ENCODE data around the gene BLTP3A. TPM values are rescaled to one million over a fixed set of nuclear protein-coding genes. Genes with fewer than 3 reads are reported as not detected.
"Not testable (repeated sequence)": the region's sequence is repeated elsewhere in the genome, so short reads cannot be mapped to it uniquely, and the experiment has no call there.

BLTP3A gene
- total and polyA plus RNA-seq, 2 donors (not counting 1 experiment from before 2014, with no cell fraction given), result 4.1 to 11.3 TPM

DNA sequence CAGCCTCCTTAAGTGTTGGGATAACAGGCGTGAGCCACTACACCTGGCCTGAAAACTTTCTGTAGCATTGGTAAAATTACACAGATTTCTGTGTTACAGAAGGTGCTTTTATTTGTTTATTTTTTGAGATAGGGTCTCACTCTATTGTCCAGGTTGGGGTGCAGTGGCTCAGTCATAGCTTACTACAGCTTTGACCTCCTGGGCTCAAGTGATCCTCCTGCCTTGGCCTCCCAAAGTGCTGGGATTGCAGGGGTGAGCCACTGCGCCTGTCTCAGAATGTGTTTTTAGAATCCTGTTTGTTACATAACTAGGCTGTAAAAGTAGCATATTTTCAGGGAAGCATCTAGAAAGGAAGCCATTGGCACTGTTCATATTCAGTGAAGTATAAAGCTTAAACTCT, 16.9 kb upstream of the BLTP3A start:
- no peak for ATAC-seq (ENCODE audit: low read depth)
- Histone ChIP-seq H3K9ac (ENCODE audit: low read length) (no peak overlapping the region), H2AFZ (ENCODE audit: insufficient read depth, low read depth, low read length, poor library complexity, severe bottlenecking) (no peak overlapping the region), H3K27ac (ENCODE audit: low read length in 2 of 2) (no peak overlapping the region), H3K4me3 (ENCODE audit: control extremely low read depth in 1 of 5, extremely low read depth in 1 of 5, insufficient read depth in 1 of 5, low read depth in 2 of 5, low read length in 4 of 5) (no peak overlapping the region), H3K79me2 (ENCODE audit: control insufficient read depth, insufficient read depth, low read length) (no peaks in the 10 kb centered on the region), H3K9me3 (ENCODE audit: control extremely low read depth in 1 of 3, control insufficient read depth in 2 of 3, insufficient read depth in 1 of 3, low read length in 2 of 3) (no peaks in the 10 kb centered on the region), H3K4me1 (ENCODE audit: control insufficient read depth in 2 of 2, insufficient read depth in 2 of 2, low read length in 2 of 2) (no peaks in the 10 kb centered on the region), H4K20me1 (ENCODE audit: control insufficient read depth, insufficient read depth, low read length, poor library complexity, severe bottlenecking) (no peaks in the 10 kb centered on the region), H3K4me2 (replicated peaks; ENCODE audit: low read depth, low read length, poor library complexity, severe bottlenecking) (no peak overlapping the region), H3K27me3 (replicated peaks in 1 of 4; ENCODE audit: control extremely low read depth in 1 of 4, control insufficient read depth in 3 of 4, insufficient read depth in 4 of 4, low read length in 3 of 4) (no peaks in the 10 kb centered on the region), H3K36me3 (replicated peaks in 1 of 2; ENCODE audit: control extremely low read depth in 1 of 2, control insufficient read depth in 1 of 2, extremely low read depth in 1 of 2, insufficient read depth in 2 of 2, low read length in 1 of 2) (peaks cover 8 to 36% of the 10 kb centered on the region in 2 experiments)
- Mint-ChIP-seq H3K4me1 (no peaks in the 10 kb centered on the region), H3K4me3 (no peak overlapping the region), H3K27ac (no peak overlapping the region), H3K9me3 (ENCODE audit: insufficient read depth) (no peaks in the 10 kb centered on the region), H3K27me3 (no peaks in the 10 kb centered on the region)
- CTCF ChIA-PET, result no interaction called here
- POLR2A ChIA-PET, result no interaction called here
- 100% methylated on average over 1 of the region's 2 CpGs for WGBS (ENCODE audit: insufficient coverage)
- no peak for DNase-seq
- no peak for TF ChIP-seq EZH2 (IDR thresholded peaks at IDR 0.05; ENCODE audit: borderline replicate concordance, insufficient read depth, low read depth, low read length, poor library complexity, severe bottlenecking)
- no peak for TF ChIP-seq CTCF (IDR thresholded peaks at IDR 0.05)
- intact Hi-C loops (cut with micrococcal nuclease), result no loop called here

- H3K4me3 Mint-ChIP-seq; CTCF ChIA-PET; intact Hi-C loops (cut with micrococcal nuclease); H3K9ac ChIP-seq (ENCODE audit: low read length); ATAC-seq (ENCODE audit: low read depth); H4K20me1 ChIP-seq (ENCODE audit: control insufficient read depth, insufficient read depth, low read length, poor library complexity, severe bottlenecking); H3K27ac ChIP-seq (ENCODE audit: low read length in 2 of 2); H3K27me3 Mint-ChIP-seq; H3K79me2 ChIP-seq (ENCODE audit: control insufficient read depth, insufficient read depth, low read length); H3K4me3 ChIP-seq (ENCODE audit: control extremely low read depth in 1 of 5, extremely low read depth in 1 of 5, insufficient read depth in 1 of 5, low read depth in 2 of 5, low read length in 4 of 5); H2AFZ ChIP-seq (ENCODE audit: insufficient read depth, low read depth, low read length, poor library complexity, severe bottlenecking); H3K36me3 ChIP-seq (replicated peaks in 1 of 2; ENCODE audit: control extremely low read depth in 1 of 2, control insufficient read depth in 1 of 2, extremely low read depth in 1 of 2, insufficient read depth in 2 of 2, low read length in 1 of 2); POLR2A ChIA-PET; H3K9me3 Mint-ChIP-seq (ENCODE audit: insufficient read depth); DNase-seq; H3K4me2 ChIP-seq (replicated peaks; ENCODE audit: low read depth, low read length, poor library complexity, severe bottlenecking); H3K9me3 ChIP-seq (ENCODE audit: control extremely low read depth in 1 of 3, control insufficient read depth in 2 of 3, insufficient read depth in 1 of 3, low read length in 2 of 3); H3K27ac Mint-ChIP-seq; H3K27me3 ChIP-seq (replicated peaks in 1 of 4; ENCODE audit: control extremely low read depth in 1 of 4, control insufficient read depth in 3 of 4, insufficient read depth in 4 of 4, low read length in 3 of 4); H3K4me1 ChIP-seq (ENCODE audit: control insufficient read depth in 2 of 2, insufficient read depth in 2 of 2, low read length in 2 of 2); H3K4me1 Mint-ChIP-seq: not testable (repeated sequence)
- WGBS (ENCODE audit: insufficient coverage), result 94% methylated on average over 2 of the region's 9 CpGs
Measured at GRCh38 chr6:34785375-34785774, 6.5 kb upstream of the BLTP3A start.

DNA sequence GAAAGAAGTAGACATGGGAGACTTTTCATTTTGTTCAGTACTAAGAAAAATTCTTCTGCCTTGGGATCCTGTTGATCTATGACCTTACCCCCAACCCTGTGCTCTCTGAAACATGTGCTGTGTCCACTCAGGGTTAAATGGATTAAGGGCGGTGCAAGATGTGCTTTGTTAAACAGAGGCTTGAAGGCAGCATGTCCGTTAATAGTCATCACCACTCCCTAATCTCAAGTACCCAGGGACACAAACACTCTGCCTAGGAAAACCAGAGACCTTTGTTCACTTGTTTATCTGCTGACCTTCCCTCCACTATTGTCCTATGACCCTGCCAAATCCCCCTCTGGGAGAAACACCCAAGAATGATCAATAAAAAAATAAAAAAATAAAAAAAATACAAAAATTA, 4.7 kb upstream of the BLTP3A start:
- no CpG with 5 or more reads among the region's 2 CpGs for WGBS (ENCODE audit: insufficient coverage)
- POLR2A ChIA-PET, result not testable (repeated sequence)

More for the DNA sequence above, 4.7 kb upstream of the BLTP3A start:
- H3K4me1 Mint-ChIP-seq; intact Hi-C loops (cut with micrococcal nuclease); ATAC-seq (ENCODE audit: low read depth); H3K27me3 ChIP-seq (replicated peaks in 1 of 4; ENCODE audit: control extremely low read depth in 1 of 4, control insufficient read depth in 3 of 4, insufficient read depth in 4 of 4, low read length in 3 of 4); H3K36me3 ChIP-seq (replicated peaks in 1 of 2; ENCODE audit: control extremely low read depth in 1 of 2, control insufficient read depth in 1 of 2, extremely low read depth in 1 of 2, insufficient read depth in 2 of 2, low read length in 1 of 2); H4K20me1 ChIP-seq (ENCODE audit: control insufficient read depth, insufficient read depth, low read length, poor library complexity, severe bottlenecking); H3K27ac ChIP-seq (ENCODE audit: low read length in 2 of 2); H3K4me3 Mint-ChIP-seq; H3K4me3 ChIP-seq (ENCODE audit: control extremely low read depth in 1 of 5, extremely low read depth in 1 of 5, insufficient read depth in 1 of 5, low read depth in 2 of 5, low read length in 4 of 5); H3K27me3 Mint-ChIP-seq; H3K27ac Mint-ChIP-seq; H3K4me1 ChIP-seq (ENCODE audit: control insufficient read depth in 2 of 2, insufficient read depth in 2 of 2, low read length in 2 of 2); CTCF ChIA-PET; DNase-seq; H3K9ac ChIP-seq (ENCODE audit: low read length); H3K9me3 ChIP-seq (ENCODE audit: control extremely low read depth in 1 of 3, control insufficient read depth in 2 of 3, insufficient read depth in 1 of 3, low read length in 2 of 3); H3K4me2 ChIP-seq (replicated peaks; ENCODE audit: low read depth, low read length, poor library complexity, severe bottlenecking); H3K79me2 ChIP-seq (ENCODE audit: control insufficient read depth, insufficient read depth, low read length); H2AFZ ChIP-seq (ENCODE audit: insufficient read depth, low read depth, low read length, poor library complexity, severe bottlenecking); H3K9me3 Mint-ChIP-seq (ENCODE audit: insufficient read depth): not testable (repeated sequence)
